Skin epidermis (tissue), 12 donors: ENCODE measurements around the gene BMAL1.
"Not testable (repeated sequence)": the region's sequence is repeated elsewhere in the genome, so short reads cannot be mapped to it uniquely, and the experiment has no call there.

Experiments
- H3K27ac ChIP-seq, 21 experiments: fragments of 200-600 bp; sonication (generic) in 11 of 21; one replicate each; pipeline ENCODE4 v1.5.0; 2020; ENCODE audit warnings: mild to moderate bottlenecking in 3 of 21, inconsistent platforms in 2 of 21, moderate library complexity in 2 of 21
- H3K4me3 ChIP-seq, 7 experiments: fragments of 200-600 bp; sonication (generic) in 2 of 7; one replicate each; pipeline ENCODE4 v1.5.0; 2020; ENCODE audit warnings: inconsistent platforms in 2 of 7, mild to moderate bottlenecking in 2 of 7, moderate library complexity in 1 of 7

BMAL1 gene

DNA sequence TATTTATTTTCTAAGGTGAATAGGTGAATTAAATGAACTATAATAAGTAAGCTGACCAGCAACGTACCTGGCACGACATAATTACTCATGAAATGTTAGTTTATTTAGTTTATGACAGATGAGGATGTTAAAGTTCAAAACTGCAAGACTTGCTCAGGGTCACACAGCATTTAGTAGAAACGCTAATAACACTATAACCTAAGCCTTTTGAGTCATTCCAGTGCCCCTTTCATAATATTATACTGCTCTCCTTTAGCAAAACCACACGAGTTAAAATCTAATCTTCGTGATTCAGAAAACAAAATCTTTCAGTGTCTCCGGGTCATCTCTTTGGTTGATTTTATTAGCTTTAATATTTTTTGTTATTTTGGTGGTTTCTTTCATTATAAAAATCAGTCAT lies 145.8 kb downstream of the BMAL1 start:
- H3K4me3 ChIP-seq, result no peak overlapping the region
- H3K27ac ChIP-seq, result no peak overlapping the region

DNA sequence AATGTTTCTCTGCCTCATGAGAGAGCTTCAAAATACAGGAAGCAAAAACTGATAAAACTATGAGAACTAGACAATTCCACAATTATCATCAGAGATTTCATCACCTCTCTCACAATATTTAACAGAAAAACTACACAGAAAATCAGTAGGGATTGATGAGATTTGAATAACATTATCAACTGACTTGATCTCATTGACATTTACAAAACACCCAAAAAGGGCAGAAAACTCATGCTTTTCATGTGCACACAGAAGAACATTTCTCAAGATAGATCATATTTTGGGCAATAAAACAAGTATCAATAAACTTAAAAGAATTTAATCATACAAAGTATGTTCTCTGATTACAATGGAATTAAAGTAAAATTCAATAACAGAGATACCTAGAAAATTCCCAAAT lies 149.8 kb downstream of the BMAL1 start:
- no peak overlapping the region for H3K4me3 ChIP-seq

DNA sequence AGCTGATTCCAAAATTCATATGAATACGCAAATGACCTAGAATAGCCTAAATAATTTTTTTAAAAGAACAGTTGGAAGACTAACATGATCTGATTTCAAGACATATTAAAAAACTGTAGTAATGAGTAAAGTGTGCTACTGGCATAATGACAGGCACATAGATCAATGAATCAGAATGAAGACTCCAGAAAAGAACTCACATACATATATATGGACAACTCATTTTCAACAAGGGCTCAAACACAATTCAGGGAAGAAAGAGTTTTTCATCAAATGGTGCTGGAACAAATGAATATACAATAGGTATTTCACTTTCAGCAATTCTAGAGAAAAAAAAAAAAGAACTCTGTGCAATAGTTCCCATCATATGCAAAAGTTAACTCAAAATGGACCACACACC lies 151.7 kb downstream of the BMAL1 start:
- Histone ChIP-seq H3K4me3 (no peak overlapping the region), H3K27ac (no peak overlapping the region)

More for the DNA sequence above, 149.8 kb downstream of the BMAL1 start:
- no peak overlapping the region for H3K27ac ChIP-seq

DNA sequence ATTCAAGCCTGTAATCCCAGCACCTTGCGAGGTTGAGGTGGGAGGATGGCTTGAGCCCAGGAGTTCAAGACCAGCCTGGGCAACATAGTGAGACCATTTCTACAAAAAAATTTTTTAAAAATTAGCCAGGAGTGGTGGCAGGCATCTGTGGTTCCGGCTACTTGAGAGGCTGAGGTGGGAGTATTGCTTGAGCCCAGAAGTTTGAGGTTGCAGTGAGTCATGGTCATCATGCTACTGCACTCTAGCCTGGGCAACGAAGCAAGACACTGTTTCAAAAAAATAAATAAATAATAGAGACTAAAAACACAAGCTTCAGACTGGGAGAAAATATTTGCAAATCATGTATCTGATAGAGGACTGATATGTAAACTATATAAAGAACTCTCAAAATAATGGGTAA lies 152.2 kb downstream of the BMAL1 start:
- Histone ChIP-seq H3K4me3 (no peak overlapping the region), H3K27ac (no peak overlapping the region)

DNA sequence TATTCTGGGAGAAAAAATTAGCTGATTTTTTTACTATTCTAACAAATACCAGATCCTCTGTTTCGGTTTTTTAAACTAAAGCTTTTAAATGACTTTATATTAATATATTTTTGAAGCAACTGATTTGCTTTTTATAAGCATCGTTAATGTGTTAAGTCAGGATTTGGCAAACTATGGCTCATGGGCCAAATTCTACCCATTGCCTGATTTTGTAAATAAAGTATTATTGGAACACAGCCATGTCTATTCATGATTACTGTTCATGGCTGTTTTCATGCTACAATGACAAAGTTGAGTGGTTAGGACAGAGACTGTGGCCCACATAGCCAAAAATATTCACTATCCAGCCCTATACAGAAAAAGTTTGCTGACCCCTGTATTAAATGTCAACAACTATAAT lies 155.8 kb downstream of the BMAL1 start:
- no peak overlapping the region for H3K27ac ChIP-seq
- no peak overlapping the region for H3K4me3 ChIP-seq

DNA sequence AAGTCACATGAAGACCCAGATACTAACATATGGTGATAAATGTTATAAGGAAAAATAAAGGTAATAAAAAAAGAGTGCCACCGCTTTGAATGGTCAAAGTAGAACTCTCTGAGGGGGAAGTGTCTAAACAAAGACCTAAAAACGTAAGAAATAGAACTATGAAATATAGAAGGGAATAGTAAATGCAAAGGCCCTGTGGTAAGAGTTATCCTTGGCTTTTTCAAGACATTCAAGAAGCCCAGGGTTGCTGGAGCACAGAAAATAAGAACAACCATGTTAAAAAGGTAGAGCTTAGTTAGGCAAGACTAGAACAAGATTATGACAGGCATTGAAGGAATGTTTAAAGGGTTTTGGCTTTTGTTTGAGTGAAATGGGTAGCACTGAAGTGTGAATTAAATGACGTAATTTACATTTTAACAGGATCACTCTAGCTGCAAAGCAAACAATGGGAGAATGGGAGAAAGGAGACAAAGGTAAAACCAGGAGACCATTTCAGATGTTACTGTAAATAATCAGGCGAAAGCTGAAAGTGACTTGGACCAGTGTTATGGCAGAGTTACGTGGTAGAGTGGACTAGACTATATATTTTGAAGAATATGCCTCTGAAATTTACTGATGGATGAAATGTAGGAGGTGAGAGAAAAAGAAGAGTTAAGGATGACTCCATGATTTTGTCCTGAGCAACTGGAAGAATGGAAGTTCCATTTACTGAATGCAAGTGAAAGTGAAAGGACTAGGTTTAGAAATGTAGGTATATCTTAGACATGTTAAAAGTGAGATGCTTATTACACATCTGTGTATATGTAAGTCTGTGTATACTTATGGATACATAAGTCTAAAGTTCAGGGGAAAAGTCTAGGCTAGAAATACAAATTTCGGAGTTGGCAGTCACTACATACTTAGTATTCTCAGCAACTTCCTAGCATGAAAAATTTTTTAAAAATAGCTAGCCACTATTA lies 156.9 kb downstream of the BMAL1 start:
- H3K4me3 ChIP-seq, result no peak overlapping the region
- H3K27ac ChIP-seq, result no peak overlapping the region

DNA sequence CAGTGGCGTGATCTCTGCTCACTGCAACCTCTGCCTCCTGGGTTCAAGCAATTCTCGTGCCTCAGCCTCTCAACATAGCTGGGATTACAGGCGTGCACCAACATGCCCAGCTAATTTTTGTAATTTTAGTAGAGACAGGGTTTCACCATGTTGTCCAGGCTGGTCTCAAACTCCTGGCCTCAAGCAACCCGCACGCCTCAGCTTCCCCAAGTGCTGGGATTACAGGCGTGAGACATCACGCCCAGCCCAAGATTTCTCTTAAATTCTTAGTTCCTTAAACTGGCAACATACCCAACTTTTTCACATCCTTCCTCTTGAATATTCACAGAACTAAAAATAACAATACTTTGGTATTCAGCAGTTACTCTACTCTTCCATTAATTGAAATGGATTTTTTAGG lies 159.2 kb downstream of the BMAL1 start:
- H3K4me3 ChIP-seq, H3K27ac ChIP-seq: not testable (repeated sequence)
